HG03460 (cell line): Measurements from ENCODE around the gene ETNK2.

ENCODE experiments used
- ATAC-seq: cut with Tn5 transposase; IDR thresholded peaks from one replicate; pipeline ENCODE4 v1.9.1; 2021; ENCODE audit not compliant: unreplicated experiment

The ETNK2 gene, protein sequence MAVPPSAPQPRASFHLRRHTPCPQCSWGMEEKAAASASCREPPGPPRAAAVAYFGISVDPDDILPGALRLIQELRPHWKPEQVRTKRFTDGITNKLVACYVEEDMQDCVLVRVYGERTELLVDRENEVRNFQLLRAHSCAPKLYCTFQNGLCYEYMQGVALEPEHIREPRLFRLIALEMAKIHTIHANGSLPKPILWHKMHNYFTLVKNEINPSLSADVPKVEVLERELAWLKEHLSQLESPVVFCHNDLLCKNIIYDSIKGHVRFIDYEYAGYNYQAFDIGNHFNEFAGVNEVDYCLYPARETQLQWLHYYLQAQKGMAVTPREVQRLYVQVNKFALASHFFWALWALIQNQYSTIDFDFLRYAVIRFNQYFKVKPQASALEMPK

DNA sequence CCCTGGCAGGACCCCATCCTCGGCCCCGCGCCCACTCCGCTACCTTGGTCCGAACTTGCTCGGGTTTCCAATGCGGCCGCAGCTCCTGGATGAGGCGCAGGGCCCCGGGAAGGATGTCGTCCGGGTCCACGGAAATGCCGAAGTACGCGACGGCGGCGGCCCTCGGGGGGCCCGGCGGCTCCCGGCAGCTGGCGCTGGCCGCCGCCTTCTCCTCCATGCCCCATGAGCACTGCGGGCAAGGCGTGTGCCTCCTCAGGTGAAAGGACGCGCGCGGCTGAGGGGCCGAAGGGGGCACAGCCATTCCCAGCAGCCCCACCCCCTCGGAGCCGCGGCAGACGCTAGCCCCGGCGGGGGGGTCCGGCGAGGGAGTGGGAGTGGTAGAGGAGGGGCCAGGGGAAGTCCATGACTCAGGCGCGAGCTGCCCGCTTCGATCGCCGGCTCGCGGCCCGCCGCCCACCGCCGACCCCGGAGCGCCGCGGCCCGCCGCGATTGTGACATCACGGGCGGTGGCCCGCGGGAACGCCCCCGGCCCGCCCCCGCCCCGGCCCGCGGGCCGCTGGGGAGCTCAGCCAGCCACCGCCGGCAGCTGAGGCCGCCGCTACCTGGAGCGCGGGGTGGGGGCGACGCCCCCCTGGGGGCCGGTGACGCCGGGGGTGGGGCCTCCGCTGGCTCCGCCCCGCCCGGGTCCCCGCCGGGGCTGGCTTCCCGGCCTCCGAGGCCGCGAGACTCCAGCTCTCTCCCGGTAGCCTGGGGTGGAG is at the start of gene ETNK2:
Gene ETNK2, minus strand, starts transcription at position 493 of the 758 bp plus-strand sequence. Its CDS starts 192 bp downstream, at position 301.
- ATAC-seq = no peak

DNA sequence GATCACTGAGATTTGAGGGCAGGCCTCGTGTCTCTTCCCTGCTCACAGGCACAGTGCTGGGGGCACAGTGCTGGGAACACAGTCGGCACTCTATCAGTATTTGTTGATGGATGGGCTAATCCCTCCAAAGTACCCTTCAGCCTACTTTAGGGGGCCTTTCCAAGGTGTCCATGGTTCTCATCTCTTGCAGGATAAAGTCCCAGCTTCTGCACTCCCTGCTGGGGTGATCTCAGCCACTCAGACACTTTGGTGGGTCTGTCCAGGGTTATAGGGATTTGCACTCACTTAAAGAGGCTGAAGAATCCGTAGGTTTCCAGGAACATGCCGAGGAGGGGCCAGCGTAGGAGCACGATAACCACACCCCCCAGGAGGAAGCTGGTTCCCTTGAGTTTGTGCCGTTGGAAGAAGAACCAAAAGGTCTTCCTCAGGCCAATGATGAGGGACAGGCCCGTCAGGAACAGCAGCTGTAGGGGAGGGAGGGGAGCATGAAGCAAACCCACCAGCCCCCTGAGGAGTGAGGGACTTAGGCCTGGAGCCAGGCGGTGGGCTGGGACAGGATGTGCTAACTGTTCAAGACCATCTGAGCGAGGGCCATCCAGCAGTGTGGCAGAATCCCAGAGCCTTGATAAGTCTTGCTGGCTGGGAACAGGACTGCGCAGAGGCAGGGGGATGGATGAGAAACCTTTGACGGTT is 49.6 kb upstream of the ETNK2 start:
- no peak for ATAC-seq

DNA sequence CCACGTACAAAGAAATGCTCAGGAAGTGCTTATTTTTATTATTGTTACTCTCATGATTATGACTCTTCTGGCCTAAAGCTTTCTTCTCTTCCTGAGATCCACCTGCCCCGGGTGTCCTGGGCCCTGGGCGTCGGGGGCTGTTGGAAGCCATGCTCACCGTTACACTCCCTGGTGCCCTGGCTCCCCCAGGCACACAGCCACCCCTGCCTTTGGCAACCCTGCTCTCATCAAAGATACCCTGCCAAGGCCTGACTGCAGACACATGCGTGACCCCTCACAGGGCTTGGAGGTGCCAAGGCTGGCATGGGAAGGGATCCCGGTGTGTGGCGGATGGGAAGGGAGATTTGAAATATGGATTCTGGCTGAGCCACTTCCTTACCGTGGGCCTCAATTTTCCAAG is 47.7 kb upstream of the ETNK2 start:
- ATAC-seq = no peak

DNA sequence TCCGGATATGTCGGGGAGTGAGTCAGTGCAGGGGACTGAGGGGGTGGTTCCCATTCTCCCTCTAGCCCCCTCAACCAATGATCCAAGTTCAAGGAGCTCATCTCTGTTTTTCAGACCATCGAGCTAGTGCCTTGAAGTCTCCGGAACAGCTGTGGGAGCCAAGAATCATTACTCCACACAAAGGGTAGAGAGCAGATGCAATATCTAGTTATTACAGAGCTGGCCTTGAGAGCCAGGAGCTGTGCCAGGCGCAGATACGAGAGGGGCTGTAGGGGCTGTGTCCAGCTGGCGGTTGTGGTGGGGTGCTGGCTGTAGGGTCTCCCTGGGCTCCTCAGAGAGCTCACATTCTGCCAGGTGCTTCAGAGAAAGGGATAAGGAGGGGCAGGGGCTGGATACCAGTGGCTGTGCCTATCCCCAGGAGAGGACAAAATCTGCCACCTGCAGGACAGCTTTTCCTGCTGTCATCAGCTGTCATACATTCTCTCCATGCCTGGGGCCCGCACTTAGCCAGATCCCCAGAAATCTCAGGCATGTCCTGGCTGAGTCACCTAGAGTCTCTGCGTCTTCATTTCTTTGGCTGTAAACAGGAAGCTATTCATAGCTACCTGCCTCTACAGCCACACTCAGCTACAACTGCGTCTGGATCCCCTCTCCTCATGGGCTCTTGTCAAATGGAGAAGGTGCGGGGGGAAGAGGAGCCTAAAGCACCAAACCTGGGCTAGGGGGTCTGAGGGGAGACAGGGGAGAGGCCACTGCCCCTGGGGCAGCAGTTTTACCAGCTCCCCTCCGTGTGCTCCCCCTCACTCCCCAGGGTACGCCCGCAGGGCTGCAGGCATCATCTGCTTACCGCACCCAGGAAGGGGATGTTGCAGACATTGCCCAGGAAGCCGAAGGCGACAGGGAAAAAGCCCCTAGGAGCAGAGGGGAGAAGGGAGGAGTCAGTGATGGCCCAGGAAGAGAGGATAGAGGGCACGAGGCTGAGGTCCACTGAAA is 46.8 kb upstream of the ETNK2 start:
- ATAC-seq = no peak

DNA sequence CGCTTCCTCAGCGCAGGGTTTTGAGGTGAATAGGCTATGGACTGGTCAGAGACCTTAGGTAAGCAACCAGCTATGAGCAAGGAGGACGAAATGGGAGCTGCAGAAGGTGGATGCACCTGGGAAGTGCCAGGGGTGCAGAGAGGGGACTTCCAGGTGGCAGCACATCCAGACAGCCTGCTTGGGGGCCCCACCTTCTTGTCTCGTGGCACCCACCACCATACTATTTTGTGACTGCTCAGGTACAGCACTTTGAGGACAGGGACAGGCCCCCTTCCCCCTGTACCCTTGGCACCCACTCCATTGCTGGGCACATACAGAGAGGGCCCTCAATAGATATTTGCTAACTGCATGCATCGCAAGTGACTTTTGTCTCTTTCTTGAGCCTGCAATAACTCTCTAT is 45.2 kb upstream of the ETNK2 start:
- no peak for ATAC-seq

DNA sequence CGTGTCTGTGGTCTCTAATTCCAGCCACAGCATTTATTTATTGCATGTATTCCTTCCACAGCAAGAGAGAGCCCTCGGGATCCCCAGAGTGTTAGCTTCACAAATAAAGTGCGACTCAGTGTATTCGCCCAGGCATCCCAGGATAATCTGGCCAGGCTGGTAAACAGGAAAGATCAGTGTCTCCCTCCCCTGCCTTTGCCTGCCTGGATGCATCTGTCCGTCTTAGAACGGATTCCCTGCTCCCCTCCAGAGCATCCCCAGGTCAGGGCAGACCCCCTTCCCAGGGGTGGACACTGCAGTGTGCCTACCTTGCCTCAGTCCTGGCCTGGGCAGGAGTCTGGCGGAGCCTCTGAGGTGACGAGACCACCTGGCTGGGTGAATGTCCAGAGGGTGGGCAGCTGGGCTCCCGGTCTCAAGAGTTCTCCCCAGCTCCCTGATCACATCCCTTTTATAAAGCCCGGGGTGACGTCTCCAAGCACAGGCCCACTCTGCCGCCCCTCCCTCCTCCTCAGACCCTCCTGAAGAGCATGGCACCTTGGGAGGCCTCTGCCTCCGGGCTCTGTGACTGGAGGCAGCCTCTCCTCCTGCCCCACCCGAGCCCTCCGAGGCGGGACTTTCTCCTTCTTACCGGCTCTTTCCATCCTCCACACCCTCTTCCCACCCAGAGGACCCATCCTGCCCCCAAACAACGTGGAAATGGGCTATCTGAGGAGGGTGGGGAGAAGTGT is 44.4 kb upstream of the ETNK2 start, which contains the start of gene KISS1:
Gene KISS1, minus strand, starts transcription at position 424 of the 728 bp plus-strand sequence. CDS start 3,615 bp downstream, outside the sequence.
- no peak for ATAC-seq

DNA sequence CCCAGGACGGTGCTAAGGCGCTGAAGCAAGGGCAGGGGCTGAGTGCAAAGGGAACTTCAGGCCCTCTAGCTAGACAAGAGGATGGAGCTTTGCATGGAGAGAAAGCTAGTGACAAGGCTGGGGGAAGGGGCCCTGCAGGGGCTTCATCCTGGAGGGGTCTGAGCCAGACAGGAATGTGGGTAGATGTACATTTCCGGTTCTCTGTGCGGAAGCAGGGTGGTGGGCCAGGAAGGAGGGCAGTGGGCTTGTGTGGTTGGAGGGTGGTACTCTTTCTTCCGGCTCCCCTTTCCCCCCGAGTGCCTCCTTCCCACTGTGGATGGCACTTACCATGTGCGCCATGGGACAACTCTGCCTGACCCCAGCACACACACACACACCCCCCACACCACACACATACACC is 42.9 kb upstream of the ETNK2 start:
- no peak for ATAC-seq

DNA sequence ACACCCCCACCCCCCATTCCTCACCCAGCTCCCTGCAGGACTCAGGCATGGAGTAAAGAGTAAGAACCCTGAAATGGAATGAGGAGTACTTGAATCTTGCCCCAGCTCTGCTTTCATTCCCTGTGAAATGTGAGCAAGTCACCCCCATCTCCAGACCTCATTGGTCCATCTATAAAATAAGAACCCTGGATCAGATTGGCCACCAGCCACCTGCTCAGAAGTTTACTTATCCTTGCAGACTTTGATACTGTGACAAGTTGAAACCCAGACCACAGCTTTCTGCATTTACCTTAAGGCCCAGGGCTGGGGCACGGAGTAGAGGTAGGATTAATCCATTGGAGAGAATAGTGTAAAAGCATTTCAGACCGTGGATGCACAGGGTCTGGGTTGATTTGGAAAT is 42.2 kb upstream of the ETNK2 start:
- ATAC-seq = no peak

DNA sequence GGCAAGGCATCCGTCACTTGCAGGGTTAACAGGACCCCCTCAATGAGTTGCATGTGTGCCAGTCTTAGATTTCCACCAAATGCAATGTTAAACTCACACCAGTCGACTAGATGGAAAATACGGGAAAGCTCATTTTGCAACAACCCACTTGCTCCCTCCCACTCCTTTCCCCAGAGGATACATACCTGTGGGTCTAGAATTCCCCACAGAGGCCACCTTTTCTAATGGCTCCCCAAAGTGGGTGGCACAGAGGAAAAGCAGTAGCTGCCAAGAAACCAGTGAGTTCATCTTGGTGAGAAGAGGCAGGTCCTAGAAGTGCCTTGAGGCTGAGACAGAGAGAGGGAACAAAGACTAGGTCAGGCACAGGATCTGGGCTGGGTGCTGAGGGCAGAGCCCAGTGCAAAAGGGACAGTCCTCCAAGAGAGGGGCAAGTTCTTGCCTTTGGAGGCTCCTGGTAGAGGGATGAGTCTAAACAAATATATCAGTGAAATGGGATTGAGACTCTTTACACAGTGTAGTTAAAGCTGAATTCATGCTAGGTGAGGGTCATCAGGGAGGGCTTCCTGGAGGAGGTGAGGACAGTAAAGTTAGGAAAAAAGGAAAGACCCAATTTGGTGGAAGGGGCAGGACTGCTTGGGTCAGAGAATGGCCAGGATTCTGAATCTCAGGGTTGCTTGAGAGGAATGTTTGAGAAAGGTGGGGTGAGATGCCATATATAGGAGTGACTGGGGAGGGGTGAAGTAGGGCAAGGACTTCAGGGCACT is 40.9 kb upstream of the ETNK2 start:
- ATAC-seq = no peak

DNA sequence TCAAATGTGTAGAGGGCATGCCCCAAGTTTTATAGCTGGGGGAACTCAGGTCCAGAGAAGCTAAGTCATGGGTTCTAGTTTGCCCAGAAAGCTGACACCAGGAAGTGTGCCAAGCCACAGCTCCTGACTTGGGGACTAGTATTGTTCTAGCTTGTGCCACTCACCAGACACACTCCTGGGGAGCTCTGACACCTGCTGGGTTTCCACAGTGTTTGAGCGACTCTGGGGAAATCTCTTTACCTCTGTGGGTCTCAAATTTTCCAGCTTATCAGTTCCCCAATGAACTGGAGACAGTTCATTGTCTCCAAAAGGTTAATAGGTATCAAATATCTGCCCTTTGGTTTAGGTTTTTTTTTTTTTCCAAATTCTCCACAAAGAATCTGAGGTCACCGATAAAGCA is 40.2 kb upstream of the ETNK2 start:
- ATAC-seq = no peak

DNA sequence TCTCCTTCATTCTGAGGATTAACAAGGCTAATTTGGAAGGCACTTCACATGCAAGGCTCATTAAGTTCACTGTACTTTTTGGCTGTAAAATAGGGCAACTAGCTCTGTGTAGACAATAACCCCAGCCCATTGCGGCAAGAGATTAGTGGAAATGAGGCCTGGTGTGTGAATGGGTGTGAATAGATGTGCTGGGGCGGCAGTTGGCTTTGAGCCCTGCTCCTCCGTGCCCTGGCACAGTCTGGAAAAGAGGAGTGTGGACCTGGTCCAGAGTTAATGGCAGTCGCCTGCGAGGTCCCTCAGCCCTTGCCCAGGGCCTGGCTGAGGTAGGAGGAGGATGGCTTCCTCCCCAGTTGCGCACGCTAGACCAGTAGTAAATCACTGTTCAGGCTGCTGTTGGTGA is 39.6 kb upstream of the ETNK2 start:
- no peak for ATAC-seq

DNA sequence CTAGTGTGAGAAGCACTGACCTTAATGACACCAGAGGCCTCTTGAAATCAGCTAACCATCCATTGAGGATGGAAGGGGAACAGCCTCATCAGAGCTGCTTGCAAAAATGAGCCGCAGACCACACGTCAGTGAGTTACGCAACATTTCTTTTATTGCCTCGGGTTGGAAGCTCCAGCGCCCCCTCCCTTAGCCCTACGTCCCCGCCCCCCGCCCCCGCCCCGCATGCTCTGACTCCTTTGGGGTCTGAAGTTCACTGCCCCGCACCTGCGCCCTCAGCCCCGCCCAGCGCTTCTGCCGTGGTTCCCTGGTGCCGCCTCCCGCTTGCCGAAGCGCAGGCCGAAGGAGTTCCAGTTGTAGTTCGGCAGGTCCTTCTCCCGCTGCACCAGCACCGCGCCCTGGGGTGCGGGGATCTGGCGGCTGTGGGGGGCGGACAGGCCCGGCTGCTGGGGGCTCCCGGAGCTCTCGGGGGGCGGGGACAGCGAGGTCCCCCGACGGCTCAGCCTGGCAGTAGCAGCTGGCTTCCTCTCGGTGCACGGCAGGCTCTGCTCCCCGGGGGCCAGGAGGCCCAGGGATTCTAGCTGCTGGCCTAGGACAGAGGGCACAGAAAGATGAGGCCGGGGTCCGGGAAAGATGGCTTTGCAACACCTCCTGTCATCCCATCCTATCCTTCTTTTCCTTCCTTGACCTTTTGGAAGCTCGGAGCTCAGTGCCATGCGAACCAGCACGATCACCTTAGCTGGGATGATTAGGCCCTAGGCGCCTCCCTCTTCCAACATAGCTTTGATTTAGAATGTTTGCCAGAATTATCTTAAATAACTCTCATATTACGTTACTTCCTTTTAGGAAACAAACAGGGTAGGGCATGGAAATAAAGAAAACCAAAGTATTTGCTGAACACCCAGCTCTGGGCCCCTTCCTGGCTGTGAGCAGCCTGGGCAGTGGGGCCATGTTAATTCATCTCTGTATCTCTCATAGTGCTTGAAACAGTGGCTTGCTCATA is 38.7 kb upstream of the ETNK2 start:
- ATAC-seq = no peak

DNA sequence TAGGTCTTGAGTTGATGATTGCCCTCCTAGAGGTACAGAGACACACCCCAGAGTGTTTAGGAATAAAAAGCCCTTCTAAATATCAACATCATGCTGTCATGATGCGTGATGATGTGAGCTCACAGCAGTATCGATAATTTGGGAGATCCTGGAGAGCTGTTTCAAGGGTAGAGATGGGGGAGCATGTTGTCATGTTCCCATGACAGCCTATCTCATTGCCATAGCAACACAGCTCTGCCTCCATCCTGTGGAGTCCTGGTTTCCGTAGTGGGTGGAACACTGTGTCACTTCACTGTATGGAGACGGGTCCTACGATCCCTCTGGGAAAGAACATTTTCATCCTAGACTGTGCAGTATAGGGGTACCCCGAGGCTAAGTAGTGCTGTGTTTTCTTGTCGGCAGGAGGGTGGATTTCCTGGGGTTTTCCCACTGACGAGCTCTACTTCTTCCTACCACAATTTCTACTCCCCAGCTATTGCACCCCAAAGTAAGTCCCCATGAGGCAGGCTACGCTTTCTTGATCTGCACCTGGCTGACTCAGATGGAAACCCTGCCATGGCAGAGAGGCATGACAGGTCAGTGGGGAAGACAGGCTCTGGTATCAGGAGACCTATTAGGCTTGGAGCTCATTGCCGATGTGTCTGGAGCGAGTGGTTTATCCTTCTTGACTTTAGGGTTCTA is 37.3 kb upstream of the ETNK2 start:
- no peak for ATAC-seq

DNA sequence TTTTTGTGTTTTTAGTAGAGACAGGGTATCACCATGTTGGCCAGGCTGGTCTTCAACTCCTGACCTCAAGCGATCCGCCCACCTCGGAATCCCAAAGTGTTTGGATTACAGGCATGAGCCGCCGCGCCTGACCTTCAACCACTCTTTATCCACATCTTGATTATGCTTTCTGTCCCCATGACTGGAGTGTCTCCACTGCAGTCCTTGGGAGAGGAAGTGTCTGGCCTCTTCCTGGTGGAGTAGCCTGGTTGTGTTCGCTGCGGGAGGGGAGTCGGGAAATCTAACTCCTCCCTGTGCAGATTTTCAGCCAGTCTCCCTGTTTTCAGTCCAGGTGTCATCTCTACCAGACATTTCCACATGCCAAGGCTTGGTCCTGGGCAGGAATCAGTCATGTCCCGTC is 34.8 kb upstream of the ETNK2 start:
- ATAC-seq = no peak

DNA sequence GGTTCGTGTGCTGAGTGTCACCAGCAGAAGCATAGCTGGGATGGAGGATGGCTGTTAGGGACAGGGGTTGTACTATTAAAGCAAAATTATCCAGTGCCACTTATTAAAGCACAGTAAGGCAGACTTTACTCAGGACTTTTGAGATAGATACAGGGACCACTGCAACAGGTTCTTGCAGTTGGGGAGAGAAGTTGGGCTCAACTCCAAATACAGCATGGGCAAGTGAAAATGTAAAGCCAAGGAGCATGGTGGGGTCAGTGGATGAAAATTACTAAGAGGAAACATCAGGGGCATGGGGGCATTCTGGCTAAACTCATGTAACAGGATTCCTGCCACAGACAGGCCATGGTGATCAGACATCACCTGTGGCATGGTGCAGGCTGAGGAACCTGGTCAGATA is 29.3 kb upstream of the ETNK2 start:
- ATAC-seq = no peak

DNA sequence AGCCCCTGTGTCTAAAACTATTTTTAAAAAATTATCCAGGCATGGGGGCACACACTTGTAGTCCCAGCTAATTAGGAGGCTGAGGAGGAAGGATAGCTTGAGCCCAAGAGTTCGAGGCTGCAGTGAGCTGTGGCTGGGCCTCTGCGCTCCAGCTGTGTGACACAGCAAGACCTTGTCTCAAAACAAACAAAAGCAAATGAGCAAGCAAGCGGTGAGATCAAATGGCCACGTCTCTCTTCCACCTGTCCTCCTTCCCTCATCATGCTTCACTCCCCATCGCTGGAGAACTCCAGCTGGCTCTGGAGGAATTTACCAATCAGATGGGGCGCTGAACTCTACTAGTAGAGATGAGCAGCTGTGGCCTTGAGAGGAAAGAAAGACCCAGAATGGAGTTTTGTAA is 28.3 kb upstream of the ETNK2 start:
- no peak for ATAC-seq
